NCI-H345 treated with DMSO at 0.1 percent for 48 hours (cell line): ENCODE data around the gene AP3S1.
"Not testable (repeated sequence)": the region's sequence is repeated elsewhere in the genome, so short reads cannot be mapped to it uniquely, and the experiment has no call there.

ENCODE experiments used
- DNase-seq: peaks from one replicate; lab custom pipeline; 2025; ENCODE audit not compliant: unreplicated experiment; lab: John Stamatoyannopoulos, UW

AP3S1 gene

GRCh38 chr5:115841382-115842088 lies at the start of gene AP3S1, which contains the start of gene ATG12:
Gene AP3S1 (plus strand): TSS chr5:115841935. CDS start chr5:115842038, 103 bp downstream.
Gene ATG12 (minus strand): TSS chr5:115841565. CDS start chr5:115841552, 13 bp downstream.
- DNase-seq: peak; percentile 67

- no peak for DNase-seq
These were observed 46.0 kb upstream of the AP3S1 start for GRCh38 chr5:115795700-115796099.

GRCh38 chr5:115796656-115797055 lies 45.1 kb upstream of the AP3S1 start:
- no peak for DNase-seq

- no peak for DNase-seq
These were observed 43.5 kb upstream of the AP3S1 start for GRCh38 chr5:115798252-115798651.

- DNase-seq: no peak
These were observed 41.6 kb upstream of the AP3S1 start for GRCh38 chr5:115800108-115800507.

GRCh38 chr5:115801152-115801551 lies 40.6 kb upstream of the AP3S1 start:
- no peak for DNase-seq

- DNase-seq: no peak
These were observed 39.8 kb upstream of the AP3S1 start for GRCh38 chr5:115801984-115802383.

GRCh38 chr5:115806986-115807653 lies 34.6 kb upstream of the AP3S1 start:
- DNase-seq: no peak

- DNase-seq: no peak
These were observed 34.1 kb upstream of the AP3S1 start for GRCh38 chr5:115807654-115808052.

GRCh38 chr5:115808066-115808465 lies 33.7 kb upstream of the AP3S1 start:
- not testable (repeated sequence) for DNase-seq

GRCh38 chr5:115809946-115810345 lies 31.8 kb upstream of the AP3S1 start:
- no peak for DNase-seq

- DNase-seq: no peak
These were observed 31.0 kb upstream of the AP3S1 start for GRCh38 chr5:115810761-115811160.

- no peak for DNase-seq
These were observed 30.3 kb upstream of the AP3S1 start for GRCh38 chr5:115811406-115811805.

- DNase-seq: no peak
These were observed 29.4 kb upstream of the AP3S1 start for GRCh38 chr5:115812372-115812771.

- no peak for DNase-seq
These were observed 28.0 kb upstream of the AP3S1 start for GRCh38 chr5:115813719-115814118.

GRCh38 chr5:115815006-115815692 lies 26.6 kb upstream of the AP3S1 start:
- no peak for DNase-seq

- no peak for DNase-seq
These were observed 26.0 kb upstream of the AP3S1 start for GRCh38 chr5:115815693-115816225.

GRCh38 chr5:115816226-115817081 lies 25.3 kb upstream of the AP3S1 start, which contains the start of gene CDO1:
Gene CDO1 (minus strand): TSS chr5:115816659. CDS start chr5:115816397, 262 bp downstream.
- no peak for DNase-seq

GRCh38 chr5:115817386-115817785 lies 24.3 kb upstream of the AP3S1 start:
- DNase-seq: no peak

GRCh38 chr5:115818821-115819220 lies 22.9 kb upstream of the AP3S1 start:
- no peak for DNase-seq

- no peak for DNase-seq
These were observed 20.9 kb upstream of the AP3S1 start for GRCh38 chr5:115820846-115821245.
